HepG2 (cell line): ENCODE data around the gene TIMELESS. TPM values are rescaled to one million over a fixed set of nuclear protein-coding genes. Genes with fewer than 3 reads are reported as not detected.

Experiments used
- BCL3 ChIP-seq: sonication (generic); formaldehyde crosslinking; IDR thresholded peaks from 2 replicates; pipeline ENCODE4 v1.5.1; 2020; ENCODE audit warnings: mild to moderate bottlenecking, missing genetic modification reagents, moderate library complexity
- ETV6 ChIP-seq: sonication (generic); formaldehyde crosslinking; conservative IDR thresholded peaks from 2 replicates; pipeline ENCODE4 v1.4.0; 2020; ENCODE audit warnings: missing genetic modification reagents
- HDAC1 ChIP-seq: sonication (generic); formaldehyde crosslinking; IDR thresholded peaks from 2 replicates; pipeline ENCODE4 v1.5.1; 2020; ENCODE audit warnings: mild to moderate bottlenecking, missing genetic modification reagents
- KDM4B ChIP-seq: sonication (generic); formaldehyde crosslinking; IDR thresholded peaks from 2 replicates; pipeline ENCODE4 v1.4.0; 2020; ENCODE audit warnings: missing genetic modification reagents
- KMT2B ChIP-seq: IDR thresholded peaks from 2 replicates; pipeline ENCODE4 v1.6.1; 2016; ENCODE audit warnings: missing genetic modification reagents, missing compliant biosample characterization
- NR2F1 ChIP-seq, 2 experiments: fragments of 450-650 bp in 1 of 2; formaldehyde crosslinking in 1 of 2; IDR thresholded peaks; 2 replicates each; pipeline versions ENCODE4 v1.5.0 to v1.6.1; 2016 to 2020; ENCODE audit warnings: mild to moderate bottlenecking in 1 of 2, missing compliant biosample characterization in 1 of 2, missing genetic modification reagents in 1 of 2, moderate library complexity in 1 of 2
- NR2F6 ChIP-seq, 2 experiments: IDR thresholded peaks; 2 replicates each; pipeline ENCODE4 v1.6.1; 2016; ENCODE audit warnings: antibody characterized with exemption in 1 of 2, mild to moderate bottlenecking in 1 of 2
- PITX1 ChIP-seq: sonication (generic); formaldehyde crosslinking; IDR thresholded peaks from 2 replicates; pipeline ENCODE4 v1.5.1; 2020; ENCODE audit warnings: mild to moderate bottlenecking, missing genetic modification reagents
- TAF1 ChIP-seq: sonication (generic); formaldehyde crosslinking; IDR thresholded peaks from 2 replicates; pipeline ENCODE4 v1.4.0; 2020; ENCODE audit warnings: missing genetic modification reagents
- THAP11 ChIP-seq: IDR thresholded peaks from 2 replicates; pipeline ENCODE4 v1.6.1; 2016; ENCODE audit warnings: missing biosample characterization, missing genetic modification reagents
- TRIM24 ChIP-seq: sonication (generic); formaldehyde crosslinking; IDR thresholded peaks from 2 replicates; pipeline ENCODE4 v1.8.0; 2022; ENCODE audit warnings: mild to moderate bottlenecking, missing genetic modification reagents
- ZBED4 ChIP-seq: sonication (generic); formaldehyde crosslinking; IDR thresholded peaks from 2 replicates; pipeline ENCODE4 v1.4.0; 2020; ENCODE audit warnings: missing genetic modification reagents, borderline replicate concordance
- ZBTB43 ChIP-seq: sonication (generic); formaldehyde crosslinking; conservative IDR thresholded peaks from 2 replicates; pipeline ENCODE4 v1.4.0; 2020; ENCODE audit warnings: missing genetic modification reagents
- ZNF292 ChIP-seq: sonication (generic); formaldehyde crosslinking; IDR thresholded peaks from 2 replicates; pipeline ENCODE4 v1.8.1; 2022; ENCODE audit warnings: mild to moderate bottlenecking, low read depth, missing genetic modification reagents, borderline replicate concordance
- ZNF549 ChIP-seq: sonication (generic); formaldehyde crosslinking; IDR thresholded peaks from 2 replicates; pipeline ENCODE4 v1.5.0; 2020; ENCODE audit warnings: missing genetic modification reagents
- ZNF577 ChIP-seq: sonication (generic); formaldehyde crosslinking; IDR thresholded peaks from 2 replicates; pipeline ENCODE4 v1.4.0; 2020; ENCODE audit warnings: mild to moderate bottlenecking, low read depth, missing genetic modification reagents, borderline replicate concordance
- ZNF619 ChIP-seq: sonication (generic); formaldehyde crosslinking; IDR thresholded peaks from 2 replicates; pipeline ENCODE4 v1.4.0; 2020; ENCODE audit warnings: mild to moderate bottlenecking, missing genetic modification reagents
- polyA plus RNA-seq, 8 experiments: library from polyadenylated mRNA; depleted of rRNA in 3 of 8; stranded (reverse) in 7 of 8; unstranded in 1 of 8; fragments of >200 nt; fragmentation: Illumina TruSeq in 4 of 8; extraction: Trizol in 4 of 8; gene quantifications; 2 replicates each; pipeline versions ENCODE4 v1.2.1 to v1.2.3, GENCODE V29; 2011 to 2016; ENCODE audit warnings: low read depth in 4 of 8, missing spikeins in 1 of 8, mixed read lengths in 1 of 8; ENCODE audit not compliant: insufficient read depth in 1 of 8
- total RNA-seq, 5 experiments: library from RNA; depleted of rRNA; stranded (reverse); fragments of >200 nt; fragmentation: Illumina TruSeq; extraction: Trizol; gene quantifications; 2 replicates each; pipeline ENCODE4 v1.2.3, GENCODE V29; 2016; ENCODE audit warnings: low read depth in 1 of 5
- TF ChIP-seq, protein P1 (sequence below), 2 experiments: fragments of 450-650 bp in 1 of 2; sonication (generic) in 1 of 2; formaldehyde crosslinking; IDR thresholded peaks; 2 replicates each; pipeline versions ENCODE4 v1.5.0 to v1.8.0; 2020 to 2022; ENCODE audit warnings: mild to moderate bottlenecking in 1 of 2, missing genetic modification reagents in 1 of 2
- TF ChIP-seq, protein P2 (sequence below): sonication (generic); formaldehyde crosslinking; IDR thresholded peaks from 2 replicates; pipeline ENCODE4 v1.4.0; 2020; ENCODE audit warnings: missing genetic modification reagents, low read depth, mild to moderate bottlenecking, borderline replicate concordance

Gene TIMELESS
- total and polyA plus RNA-seq, 2 of the 13 experiments (the other 11 are each of a cell fraction or from before 2014, with no cell fraction given): 4.0 to 20.3 TPM

- TF ChIP-seq ETV6 (CRISPR knock-in tag) (peak; percentile 85; the same call in 1 of the 2 replicates), NR2F1 (CRISPR knock-in tag; IDR thresholded peaks at IDR 0.05) (no peak), ZNF292 (CRISPR knock-in tag) (no peak), ZNF549 (CRISPR knock-in tag) (0 out of 2 replicates have a peak, but pooled peaks have one; percentile 66), HDAC1 (CRISPR knock-in tag) (0 out of 2 replicates have a peak, but pooled peaks have one; percentile 47), KDM4B (CRISPR knock-in tag) (no peak), TRIM24 (CRISPR knock-in tag) (no peak), BCL3 (CRISPR knock-in tag) (peak; percentile 44; the same call in 1 of the 2 replicates), TAF1 (CRISPR knock-in tag) (peak; percentile 64; the same call in 1 of the 2 replicates), ZBED4 (peak; percentile 71), KMT2B (peak; percentile 70; the same call in 1 of the 2 replicates), ZBTB43 (CRISPR knock-in tag) (peak; percentile 86), ZNF577 (no peak), THAP11 (CRISPR knock-in tag) (0 out of 2 replicates have a peak, but pooled peaks have one; percentile 51), ZNF619 (0 out of 2 replicates have a peak, but pooled peaks have one; percentile 46), NR2F6 (IDR thresholded peaks at IDR 0.05) (no peak), NR2F6 (CRISPR knock-in tag; IDR thresholded peaks at IDR 0.05) (peak; percentile 29; the same call in 1 of the 2 replicates), PITX1 (CRISPR knock-in tag) (no peak)
- TF ChIP-seq, protein P1, sequence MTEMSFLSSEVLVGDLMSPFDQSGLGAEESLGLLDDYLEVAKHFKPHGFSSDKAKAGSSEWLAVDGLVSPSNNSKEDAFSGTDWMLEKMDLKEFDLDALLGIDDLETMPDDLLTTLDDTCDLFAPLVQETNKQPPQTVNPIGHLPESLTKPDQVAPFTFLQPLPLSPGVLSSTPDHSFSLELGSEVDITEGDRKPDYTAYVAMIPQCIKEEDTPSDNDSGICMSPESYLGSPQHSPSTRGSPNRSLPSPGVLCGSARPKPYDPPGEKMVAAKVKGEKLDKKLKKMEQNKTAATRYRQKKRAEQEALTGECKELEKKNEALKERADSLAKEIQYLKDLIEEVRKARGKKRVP (CRISPR knock-in tag; IDR thresholded peaks at IDR 0.05): peak in 1 of 2 experiments; percentile 62; a peak in 1 of 4 replicates
- TF ChIP-seq, protein P2, sequence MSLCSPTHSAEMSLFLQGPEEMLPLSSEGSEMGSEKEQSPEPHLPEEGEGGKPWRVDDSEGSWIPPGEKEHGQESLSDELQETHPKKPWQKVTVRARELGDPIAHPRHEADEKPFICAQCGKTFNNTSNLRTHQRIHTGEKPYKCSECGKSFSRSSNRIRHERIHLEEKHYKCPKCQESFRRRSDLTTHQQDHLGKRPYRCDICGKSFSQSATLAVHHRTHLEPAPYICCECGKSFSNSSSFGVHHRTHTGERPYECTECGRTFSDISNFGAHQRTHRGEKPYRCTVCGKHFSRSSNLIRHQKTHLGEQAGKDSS: peak; percentile 84; the same call in 1 of the 2 replicates
Observed at GRCh38 chr12:56488041-56488955, 39.1 kb upstream of the TIMELESS start, which contains the start of gene GLS2 (continued).
